ENCODE results near the gene ZNF20. TPM values are rescaled to one million over a fixed set of nuclear protein-coding genes. Genes with fewer than 3 reads are reported as not detected.
"Not testable (repeated sequence)": the region's sequence is repeated elsewhere in the genome, so short reads cannot be mapped to it uniquely, and the experiment has no call there.

ZNF20 gene
- total RNA-seq, 1 experiment from 2014 or later = 2.0 TPM

GRCh38 chr19:12085074-12085818, 54.9 kb downstream of the ZNF20 start:
- BruUV-seq (replicated peaks) = no TSS peak
- Mint-ChIP-seq H3K27ac (ENCODE audit: unreplicated experiment) (no peak overlapping the region), H3K36me3 (ENCODE audit: insufficient read depth, unreplicated experiment) (no peaks in the 10 kb centered on the region), H3K9me3 (ENCODE audit: low read depth, unreplicated experiment) (peaks cover 2% of the 10 kb centered on the region), H3K27me3 (ENCODE audit: unreplicated experiment) (no peaks in the 10 kb centered on the region), H3K4me3 (ENCODE audit: low read depth, unreplicated experiment) (no peak overlapping the region), H3K4me1 (ENCODE audit: low read depth, unreplicated experiment) (no peaks in the 10 kb centered on the region)
- intact Hi-C loops (cut with micrococcal nuclease; ENCODE audit: unreplicated experiment) = no loop called here
- CTCF ChIA-PET = no interaction called here
- DNase-seq = no peak
- no peak for TF ChIP-seq CTCF (IDR thresholded peaks at IDR 0.05; ENCODE audit: unreplicated experiment)

GRCh38 chr19:12083336-12083735, 56.8 kb downstream of the ZNF20 start:
- DNase-seq; H3K4me1 Mint-ChIP-seq (ENCODE audit: low read depth, unreplicated experiment); H3K27ac Mint-ChIP-seq (ENCODE audit: unreplicated experiment); H3K4me3 Mint-ChIP-seq (ENCODE audit: low read depth, unreplicated experiment); BruUV-seq (replicated peaks); H3K27me3 Mint-ChIP-seq (ENCODE audit: unreplicated experiment); intact Hi-C loops (cut with micrococcal nuclease; ENCODE audit: unreplicated experiment); H3K36me3 Mint-ChIP-seq (ENCODE audit: insufficient read depth, unreplicated experiment); H3K9me3 Mint-ChIP-seq (ENCODE audit: low read depth, unreplicated experiment): not testable (repeated sequence)
- CTCF ChIA-PET = interaction anchor here (0.6 kb wide), 1 partner anchor 44 kb away, joined by 4 read pairs; no protein-coding TSS in a partner anchor

Other genes starting within 250 kb of the ZNF20 start
- gene ZNF700, start 215.2 kb downstream of the ZNF20 start, total RNA-seq (2022) = 11.4 and 11.7 TPM in 2 replicates
- 1.7 and 2.0 TPM in 2 replicates for gene ZNF763, start 175.3 kb downstream of the ZNF20 start, total RNA-seq (2022)
- 3.0 and 3.7 TPM in 2 replicates for gene ZNF433, start 104.7 kb downstream of the ZNF20 start, total RNA-seq (2022)
- gene ZNF878, start 87.4 kb downstream of the ZNF20 start, total RNA-seq (2022) = 0.49 and 0.66 TPM in 2 replicates
- not detected in 2 replicates for gene ZNF844, start 75.6 kb downstream of the ZNF20 start, total RNA-seq (2022)
- gene ZNF625, start 16.4 kb upstream of the ZNF20 start, total RNA-seq (2022) = not detected in 2 replicates
- 4.3 and 4.9 TPM in 2 replicates for gene ZNF136, start 22.7 kb upstream of the ZNF20 start, total RNA-seq (2022)
- gene ZNF44, start 154.5 kb upstream of the ZNF20 start, total RNA-seq (2022) = 5.7 and 6.8 TPM in 2 replicates
- 0.81 and 1.3 TPM in 2 replicates for gene ZNF563, start 193.3 kb upstream of the ZNF20 start, total RNA-seq (2022)
- gene ZNF442, start 225.3 kb upstream of the ZNF20 start, total RNA-seq (2022) = 1.3 and 1.4 TPM in 2 replicates

Measured in Calu3 (cell line).